Stimulated activated CD4-positive, alpha-beta T cell treated with anti-CD3 and anti-CD28 coated beads, Interleukin-1b, Interleukin-23, amount 100 ng/mL, for 4 hours (primary cell): ENCODE measurements around the gene PCDH20.
"Not testable (repeated sequence)": the region's sequence is repeated elsewhere in the genome, so short reads cannot be mapped to it uniquely, and the experiment has no call there.

Experiments used
- DNase-seq, 2 donors: peaks; one replicate each; pipeline ENCODE4 v3.0.0-alpha.2; 2020; ENCODE audit warnings: low read depth in 2 of 2

PCDH20 gene

GRCh38 chr13:61415749-61416148 lies at the start of gene PCDH20:
Gene PCDH20 (minus strand): TSS chr13:61415849. CDS start chr13:61415158, 691 bp downstream.
- DNase-seq = no peak

- DNase-seq = no peak
These were observed 47.4 kb upstream of the PCDH20 start for GRCh38 chr13:61463024-61463423.

- DNase-seq = no peak
These were observed 37.5 kb upstream of the PCDH20 start for GRCh38 chr13:61453121-61453520.

- DNase-seq = no peak
These were observed 16.4 kb upstream of the PCDH20 start for GRCh38 chr13:61432029-61432428.

- DNase-seq = no peak
These were observed 8.3 kb upstream of the PCDH20 start for GRCh38 chr13:61423915-61424314.

- DNase-seq = no peak
These were observed 1.5 kb upstream of the PCDH20 start for GRCh38 chr13:61417086-61417570.

- DNase-seq = no peak
These were observed 459 bp downstream of the PCDH20 start for GRCh38 chr13:61415058-61415721.

GRCh38 chr13:61414686-61415057 lies 977 bp downstream of the PCDH20 start:
- no peak for DNase-seq

GRCh38 chr13:61413572-61414535 lies 1.8 kb downstream of the PCDH20 start:
- no peak for DNase-seq

GRCh38 chr13:61410669-61411297 lies 4.9 kb downstream of the PCDH20 start:
- DNase-seq = no peak

GRCh38 chr13:61410266-61410665 lies 5.4 kb downstream of the PCDH20 start:
- no peak for DNase-seq

- DNase-seq = no peak
These were observed 7.1 kb downstream of the PCDH20 start for GRCh38 chr13:61408571-61408970.

GRCh38 chr13:61406275-61406674 lies 9.4 kb downstream of the PCDH20 start:
- no peak for DNase-seq

- no peak for DNase-seq
These were observed 19.5 kb downstream of the PCDH20 start for GRCh38 chr13:61396121-61396520.

GRCh38 chr13:61391426-61391825 lies 24.2 kb downstream of the PCDH20 start:
- DNase-seq = no peak

- no peak for DNase-seq
These were observed 28.0 kb downstream of the PCDH20 start for GRCh38 chr13:61387694-61388093.

GRCh38 chr13:61383111-61383510 lies 32.5 kb downstream of the PCDH20 start:
- no peak for DNase-seq

GRCh38 chr13:61370520-61370919 lies 45.1 kb downstream of the PCDH20 start:
- DNase-seq = no peak

- DNase-seq = not testable (repeated sequence)
These were observed 51.0 kb downstream of the PCDH20 start for GRCh38 chr13:61364690-61365089.

- no peak for DNase-seq
These were observed 53.1 kb downstream of the PCDH20 start for GRCh38 chr13:61362522-61362921.
